ENCODE measurements around the gene OR56B4.
"Not testable (repeated sequence)": the region's sequence is repeated elsewhere in the genome, so short reads cannot be mapped to it uniquely, and the experiment has no call there.

The OR56B4 gene

GRCh38 chr11:6107384-6107783 lies at the start of gene OR56B4:
Gene OR56B4 (plus strand): TSS chr11:6107684. CDS start chr11:6107779, 95 bp downstream.
- DNase-seq (ENCODE audit: low read depth) = not testable (repeated sequence)

- no peak for DNase-seq (ENCODE audit: low read depth)
Observed at GRCh38 chr11:6061475-6061874, 46.0 kb upstream of the OR56B4 start.

- DNase-seq (ENCODE audit: low read depth) = no peak
Observed at GRCh38 chr11:6062691-6063358, 44.7 kb upstream of the OR56B4 start.

GRCh38 chr11:6067502-6067901 lies 40.0 kb upstream of the OR56B4 start:
- DNase-seq (ENCODE audit: low read depth) = no peak

- DNase-seq (ENCODE audit: low read depth) = not testable (repeated sequence)
Observed at GRCh38 chr11:6076443-6076842, 31.0 kb upstream of the OR56B4 start.

- DNase-seq (ENCODE audit: low read depth) = no peak
Observed at GRCh38 chr11:6077723-6078122, 29.8 kb upstream of the OR56B4 start.

GRCh38 chr11:6079463-6079862 lies 28.0 kb upstream of the OR56B4 start:
- DNase-seq (ENCODE audit: low read depth) = no peak

GRCh38 chr11:6083129-6083528 lies 24.4 kb upstream of the OR56B4 start:
- no peak for DNase-seq (ENCODE audit: low read depth)

- DNase-seq (ENCODE audit: low read depth) = no peak
Observed at GRCh38 chr11:6084587-6084986, 22.9 kb upstream of the OR56B4 start.

GRCh38 chr11:6094186-6094585 lies 13.3 kb upstream of the OR56B4 start:
- DNase-seq (ENCODE audit: low read depth) = no peak

GRCh38 chr11:6095798-6096197 lies 11.7 kb upstream of the OR56B4 start:
- no peak for DNase-seq (ENCODE audit: low read depth)

- DNase-seq (ENCODE audit: low read depth) = no peak
Observed at GRCh38 chr11:6096417-6096816, 11.1 kb upstream of the OR56B4 start.

GRCh38 chr11:6099577-6099976 lies 7.9 kb upstream of the OR56B4 start:
- DNase-seq (ENCODE audit: low read depth) = no peak

GRCh38 chr11:6110011-6110410 lies 2.5 kb downstream of the OR56B4 start:
- no peak for DNase-seq (ENCODE audit: low read depth)

- DNase-seq (ENCODE audit: low read depth) = no peak
Observed at GRCh38 chr11:6111673-6112072, 4.2 kb downstream of the OR56B4 start.

- DNase-seq (ENCODE audit: low read depth) = no peak
Observed at GRCh38 chr11:6116638-6117037, 9.2 kb downstream of the OR56B4 start.

GRCh38 chr11:6124245-6124644 lies 16.8 kb downstream of the OR56B4 start:
- DNase-seq (ENCODE audit: low read depth) = no peak

GRCh38 chr11:6127881-6128280 lies 20.4 kb downstream of the OR56B4 start:
- no peak for DNase-seq (ENCODE audit: low read depth)

GRCh38 chr11:6129011-6129410 lies 21.5 kb downstream of the OR56B4 start:
- DNase-seq (ENCODE audit: low read depth) = no peak

- no peak for DNase-seq (ENCODE audit: low read depth)
Observed at GRCh38 chr11:6129635-6130034, 22.2 kb downstream of the OR56B4 start.

- no peak for DNase-seq (ENCODE audit: low read depth)
Observed at GRCh38 chr11:6132431-6132830, 24.9 kb downstream of the OR56B4 start.

- DNase-seq (ENCODE audit: low read depth) = not testable (repeated sequence)
Observed at GRCh38 chr11:6135936-6136335, 28.5 kb downstream of the OR56B4 start.

- DNase-seq (ENCODE audit: low read depth) = no peak
Observed at GRCh38 chr11:6142936-6143335, 35.5 kb downstream of the OR56B4 start.

- DNase-seq (ENCODE audit: low read depth) = not testable (repeated sequence)
Observed at GRCh38 chr11:6143737-6144136, 36.3 kb downstream of the OR56B4 start.

Measured in activated T-helper 1 cell treated with Interleukin-2 at 50 U/mL for 16 hours (primary cell).